GM04503 (cell line): ENCODE data around the gene C2CD4C.
"Not testable (repeated sequence)": the region's sequence is repeated elsewhere in the genome, so short reads cannot be mapped to it uniquely, and the experiment has no call there.

ENCODE experiments used
- DNase-seq: peaks from one replicate; pipeline ENCODE4 v3.0.0-alpha.2; 2012; ENCODE audit warnings: low read depth

The C2CD4C gene

GRCh38 chr19:381901-382300 lies 27.0 kb downstream of the C2CD4C start:
- not testable (repeated sequence) for DNase-seq

- DNase-seq: not testable (repeated sequence)
Observed at GRCh38 chr19:380618-381219, 28.2 kb downstream of the C2CD4C start.

- DNase-seq: no peak
Observed at GRCh38 chr19:379796-380195, 29.2 kb downstream of the C2CD4C start.

- DNase-seq: no peak
Observed at GRCh38 chr19:378706-379105, 30.2 kb downstream of the C2CD4C start.

- no peak for DNase-seq
Observed at GRCh38 chr19:377801-378581, 31.0 kb downstream of the C2CD4C start.

- DNase-seq: no peak
Observed at GRCh38 chr19:376111-376470, 32.9 kb downstream of the C2CD4C start.

GRCh38 chr19:375395-376110 lies 33.4 kb downstream of the C2CD4C start:
- DNase-seq: no peak

GRCh38 chr19:374886-375235 lies 34.1 kb downstream of the C2CD4C start:
- no peak for DNase-seq

GRCh38 chr19:374183-374885 lies 34.6 kb downstream of the C2CD4C start:
- no peak for DNase-seq

- no peak for DNase-seq
Observed at GRCh38 chr19:373391-374182, 35.4 kb downstream of the C2CD4C start.

GRCh38 chr19:372306-372890 lies 36.5 kb downstream of the C2CD4C start:
- peak; percentile 19 for DNase-seq

GRCh38 chr19:371501-372168 lies 37.3 kb downstream of the C2CD4C start:
- DNase-seq: no peak

GRCh38 chr19:370641-371330 lies 38.2 kb downstream of the C2CD4C start:
- no peak for DNase-seq

GRCh38 chr19:369876-370275 lies 39.1 kb downstream of the C2CD4C start:
- no peak for DNase-seq

- no peak for DNase-seq
Observed at GRCh38 chr19:369256-369655, 39.7 kb downstream of the C2CD4C start.

GRCh38 chr19:368630-369024 lies 40.3 kb downstream of the C2CD4C start:
- DNase-seq: no peak

GRCh38 chr19:367963-368629 lies 40.9 kb downstream of the C2CD4C start:
- DNase-seq: no peak

- DNase-seq: no peak
Observed at GRCh38 chr19:367561-367960, 41.4 kb downstream of the C2CD4C start.

GRCh38 chr19:366951-367350 lies 42.0 kb downstream of the C2CD4C start:
- DNase-seq: no peak
